RWPE2 (cell line): ENCODE results near the gene DLG2.

Source experiments
- ATAC-seq: fragments of 200-7000 bp; cut with Tn5 transposase; 3 replicates; pipeline ENCODE4 v1.9.1; 2021; ENCODE audit warnings: low read depth
- DNase-seq: peaks from one replicate; pipeline ENCODE4 v3.0.0-alpha.2; 2020; ENCODE audit warnings: low spot score
- H3K27ac ChIP-seq: fragments of 450-650 bp; 2 replicates; pipeline ENCODE4 v1.5.1; 2017; ENCODE audit warnings: mild to moderate bottlenecking; ENCODE audit not compliant: poor library complexity, severe bottlenecking
- H3K27me3 ChIP-seq: fragments of 250-450 bp; sonication (Bioruptor Pico); 2 replicates; pipeline ENCODE4 v1.5.1; 2021; ENCODE audit warnings: mild to moderate bottlenecking, moderate library complexity; ENCODE audit not compliant: insufficient read depth, poor library complexity, severe bottlenecking
- H3K36me3 ChIP-seq: fragments of 250-450 bp; sonication (Bioruptor Pico); 2 replicates; pipeline ENCODE4 v1.5.1; 2020; ENCODE audit warnings: low read depth, mild to moderate bottlenecking, moderate library complexity
- H3K4me1 ChIP-seq: fragments of 250-450 bp; sonication (Bioruptor Pico); 2 replicates; pipeline ENCODE4 v1.5.1; 2021; ENCODE audit warnings: mild to moderate bottlenecking, moderate library complexity; ENCODE audit not compliant: insufficient read depth, poor library complexity, severe bottlenecking
- H3K4me3 ChIP-seq: fragments of 250-450 bp; sonication (Bioruptor Pico); 2 replicates; pipeline ENCODE4 v1.5.1; 2021; ENCODE audit warnings: mild to moderate bottlenecking, moderate library complexity; ENCODE audit not compliant: severe bottlenecking
- H3K9me3 ChIP-seq: fragments of 250-450 bp; sonication (Bioruptor Pico); 2 replicates; pipeline ENCODE4 v1.5.1; 2021; ENCODE audit warnings: mild to moderate bottlenecking, moderate library complexity; ENCODE audit not compliant: severe bottlenecking
- TF ChIP-seq, protein P1 (sequence below): fragments of 450-650 bp; IDR thresholded peaks from one replicate; pipeline ENCODE4 v1.5.1; 2017; ENCODE audit warnings: mild to moderate bottlenecking, moderate library complexity; ENCODE audit not compliant: poor library complexity, severe bottlenecking

Gene DLG2

DNA sequence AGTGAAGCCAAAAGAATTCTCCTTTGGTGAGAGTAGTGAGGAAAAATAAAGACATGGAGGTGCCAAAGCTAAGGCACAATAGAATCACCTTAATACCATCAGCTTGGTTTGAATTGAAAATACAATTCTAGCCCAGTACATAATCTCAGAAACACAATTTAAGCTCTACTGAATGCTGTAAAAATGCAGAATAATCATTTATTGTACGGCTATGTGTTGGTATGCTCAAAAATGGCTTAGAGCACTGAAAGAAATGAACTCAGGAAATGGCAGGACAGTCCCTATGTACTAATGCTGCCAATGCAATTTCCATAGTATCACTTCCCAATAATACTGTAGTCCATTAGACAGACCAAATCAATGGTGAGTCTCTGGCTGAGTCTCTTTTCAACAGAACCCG lies 798.5 kb downstream of the DLG2 start:
- H3K27ac ChIP-seq = no peak overlapping the region
- TF ChIP-seq, protein P1, sequence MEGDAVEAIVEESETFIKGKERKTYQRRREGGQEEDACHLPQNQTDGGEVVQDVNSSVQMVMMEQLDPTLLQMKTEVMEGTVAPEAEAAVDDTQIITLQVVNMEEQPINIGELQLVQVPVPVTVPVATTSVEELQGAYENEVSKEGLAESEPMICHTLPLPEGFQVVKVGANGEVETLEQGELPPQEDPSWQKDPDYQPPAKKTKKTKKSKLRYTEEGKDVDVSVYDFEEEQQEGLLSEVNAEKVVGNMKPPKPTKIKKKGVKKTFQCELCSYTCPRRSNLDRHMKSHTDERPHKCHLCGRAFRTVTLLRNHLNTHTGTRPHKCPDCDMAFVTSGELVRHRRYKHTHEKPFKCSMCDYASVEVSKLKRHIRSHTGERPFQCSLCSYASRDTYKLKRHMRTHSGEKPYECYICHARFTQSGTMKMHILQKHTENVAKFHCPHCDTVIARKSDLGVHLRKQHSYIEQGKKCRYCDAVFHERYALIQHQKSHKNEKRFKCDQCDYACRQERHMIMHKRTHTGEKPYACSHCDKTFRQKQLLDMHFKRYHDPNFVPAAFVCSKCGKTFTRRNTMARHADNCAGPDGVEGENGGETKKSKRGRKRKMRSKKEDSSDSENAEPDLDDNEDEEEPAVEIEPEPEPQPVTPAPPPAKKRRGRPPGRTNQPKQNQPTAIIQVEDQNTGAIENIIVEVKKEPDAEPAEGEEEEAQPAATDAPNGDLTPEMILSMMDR = no peak
- DNase-seq (no peak), ATAC-seq (no peak)
- no peaks in the 10 kb centered on the region for H3K27me3 ChIP-seq
- H3K4me3 ChIP-seq = no peak overlapping the region
- no peaks in the 10 kb centered on the region for H3K36me3 ChIP-seq
- H3K4me1 ChIP-seq = no peaks in the 10 kb centered on the region
- H3K9me3 ChIP-seq = no peaks in the 10 kb centered on the region

DNA sequence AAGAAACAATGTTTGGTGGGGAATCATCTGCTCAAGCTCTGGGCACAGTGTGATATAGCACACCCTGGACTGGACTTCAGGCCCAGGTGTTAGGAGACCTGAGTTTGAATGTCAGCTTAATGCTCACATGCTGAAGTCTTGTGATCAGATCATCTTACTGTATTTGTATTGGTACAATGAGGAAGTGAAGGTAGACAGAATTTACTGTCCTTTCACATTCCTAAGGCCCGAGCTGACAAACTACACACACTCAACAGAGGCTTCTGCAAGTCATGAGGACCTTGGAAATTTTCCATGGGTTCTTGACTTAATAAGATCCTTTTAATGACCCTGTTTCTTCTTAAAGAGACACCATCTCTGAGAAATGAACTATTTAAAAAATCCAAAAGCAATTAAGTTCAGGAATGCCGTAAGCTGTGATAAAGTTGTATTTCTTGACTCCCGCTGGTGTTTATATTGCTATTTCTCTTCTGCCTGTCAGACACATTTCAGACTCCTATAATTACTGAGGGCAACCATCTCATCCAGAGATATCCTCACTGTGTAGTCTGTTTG lies 802.0 kb downstream of the DLG2 start:
- Histone ChIP-seq H3K9me3 (no peaks in the 10 kb centered on the region), H3K27me3 (no peaks in the 10 kb centered on the region), H3K4me3 (no peak overlapping the region), H3K4me1 (no peaks in the 10 kb centered on the region), H3K36me3 (no peaks in the 10 kb centered on the region), H3K27ac (no peak overlapping the region)
- ATAC-seq (no peak), DNase-seq (no peak)
- TF ChIP-seq, protein P1 = no peak

DNA sequence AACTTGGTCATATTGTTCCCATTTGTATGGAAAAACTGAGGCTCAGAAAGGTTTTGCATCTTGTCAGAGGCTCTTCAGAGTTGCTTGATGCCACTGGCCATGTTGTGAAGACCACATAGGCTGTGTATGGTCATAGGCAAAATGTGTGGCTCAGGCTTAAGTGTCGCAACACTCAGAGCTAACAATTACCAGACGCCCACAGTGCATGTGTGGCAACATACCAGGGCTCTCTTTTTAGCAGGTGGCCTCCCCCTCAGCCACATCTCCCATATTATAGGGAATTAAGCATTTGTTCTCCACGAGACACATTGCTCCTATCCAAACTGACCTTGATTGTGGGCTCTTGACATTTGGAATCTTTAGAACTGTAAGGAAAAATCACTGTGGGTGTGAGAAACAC lies 802.5 kb downstream of the DLG2 start:
- H3K27ac ChIP-seq = no peak overlapping the region
- H3K9me3 ChIP-seq = no peaks in the 10 kb centered on the region
- DNase-seq (no peak), ATAC-seq (no peak)
- no peaks in the 10 kb centered on the region for H3K4me1 ChIP-seq
- H3K27me3 ChIP-seq = no peaks in the 10 kb centered on the region
- no peaks in the 10 kb centered on the region for H3K36me3 ChIP-seq
- TF ChIP-seq, protein P1 = no peak
- no peak overlapping the region for H3K4me3 ChIP-seq

DNA sequence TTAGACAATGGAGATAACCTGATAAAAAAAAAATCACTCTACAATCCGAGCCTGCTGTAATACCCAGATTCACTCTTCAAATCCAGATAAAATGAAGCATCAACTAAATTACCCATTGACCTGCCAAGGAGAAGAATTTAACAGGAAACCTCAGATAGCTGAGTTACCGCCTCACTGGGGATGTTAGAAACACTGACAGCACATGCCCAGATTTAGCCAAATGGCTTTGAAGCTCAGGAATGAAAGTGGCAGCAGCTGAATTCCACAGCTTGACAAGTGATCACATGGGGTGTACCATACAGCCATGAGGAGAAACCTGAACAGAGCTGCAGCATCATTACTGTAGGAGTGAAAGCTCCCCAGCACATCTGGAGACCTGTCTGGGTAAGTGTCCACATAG lies 807.6 kb downstream of the DLG2 start:
- H3K4me1 ChIP-seq = peaks cover 20% of the 10 kb centered on the region
- no peak overlapping the region for H3K4me3 ChIP-seq
- no peak for ATAC-seq
- TF ChIP-seq, protein P1 = no peak
- no peak overlapping the region for H3K27ac ChIP-seq
- no peaks in the 10 kb centered on the region for H3K9me3 ChIP-seq
- H3K36me3 ChIP-seq = no peaks in the 10 kb centered on the region
- H3K27me3 ChIP-seq = no peaks in the 10 kb centered on the region
- DNase-seq = no peak

DNA sequence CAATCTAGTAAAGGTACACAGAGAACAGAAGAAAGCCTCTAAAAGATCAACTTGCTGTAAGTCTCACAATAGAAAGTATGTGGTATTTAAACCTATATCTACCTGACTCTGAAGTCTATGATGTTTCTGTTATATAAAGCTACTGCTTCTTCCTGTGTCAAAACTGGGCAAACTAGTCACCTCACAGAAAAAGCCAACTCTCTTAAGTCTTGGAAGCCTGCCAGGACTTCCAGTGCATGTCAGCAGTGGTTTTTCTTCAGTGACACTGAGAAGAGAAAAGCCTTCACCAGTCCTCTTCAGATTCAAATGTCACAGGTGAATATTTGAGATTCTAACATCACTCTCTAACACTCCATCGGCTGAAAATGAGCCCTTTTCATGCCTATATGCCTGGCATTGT lies 808.0 kb downstream of the DLG2 start:
- TF ChIP-seq, protein P1 = no peak
- Histone ChIP-seq H3K36me3 (no peaks in the 10 kb centered on the region), H3K9me3 (no peaks in the 10 kb centered on the region), H3K4me3 (no peak overlapping the region), H3K4me1 (peaks cover 20% of the 10 kb centered on the region), H3K27me3 (no peaks in the 10 kb centered on the region), H3K27ac (peak overlapping the region; percentile 72)
- no peak for DNase-seq
- no peak for ATAC-seq
